C4-2B (cell line): ENCODE results near the gene TSR3.

ENCODE experiments used
- ZFX ChIP-seq: fragments of 450-650 bp; IDR thresholded peaks from 2 replicates; pipeline ENCODE4 v1.6.1; 2017
- TF ChIP-seq, protein P1 (sequence below): fragments of 450-650 bp; conservative IDR thresholded peaks from 2 replicates; pipeline ENCODE4 v1.5.1; 2017; ENCODE audit warnings: mild to moderate bottlenecking

DNA sequence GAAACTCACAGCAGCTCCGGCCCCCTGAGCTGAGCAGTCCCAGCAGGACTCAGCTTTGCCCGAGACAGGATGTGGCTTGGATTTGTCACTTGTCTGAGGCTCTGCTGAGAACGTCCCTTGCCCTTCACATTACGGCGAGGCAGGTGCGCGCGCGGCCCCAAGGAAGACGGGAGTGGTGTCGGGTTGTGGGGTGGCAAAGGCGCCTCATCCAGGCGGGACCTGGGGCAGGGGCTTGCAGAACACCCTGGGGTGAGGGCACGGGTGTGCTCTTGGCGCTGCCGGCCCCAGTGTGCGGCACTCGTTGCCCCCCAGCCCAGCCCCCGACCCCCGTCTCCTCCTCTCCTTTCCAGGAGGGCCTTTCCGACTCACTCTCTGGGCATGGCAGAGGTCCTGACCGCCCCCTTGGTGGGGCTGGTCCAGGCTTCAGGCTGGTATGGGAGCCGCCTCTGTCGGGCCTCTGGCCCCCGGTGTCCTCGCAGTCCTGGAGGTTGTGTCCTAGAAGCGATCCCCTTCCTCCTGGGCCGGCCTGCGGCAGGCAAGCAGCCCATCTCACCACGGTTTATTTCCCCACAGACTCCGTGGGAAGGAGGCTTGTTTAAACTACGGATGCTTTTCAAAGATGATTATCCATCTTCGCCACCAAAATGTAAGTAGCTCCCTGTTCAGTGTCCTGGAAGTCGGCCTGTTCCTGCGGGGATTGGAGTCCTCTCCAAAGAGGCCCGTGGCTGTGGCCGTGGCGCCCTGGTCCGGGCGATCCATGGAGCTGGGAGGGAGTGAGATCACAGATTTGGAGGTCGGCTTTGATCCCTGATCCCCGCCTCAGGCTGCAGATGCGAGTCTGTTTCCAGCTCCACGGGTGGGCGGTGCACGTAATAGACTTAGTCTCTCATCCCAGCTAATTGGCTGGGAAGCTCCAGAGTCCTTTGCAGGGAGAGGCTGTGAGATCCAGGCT is 36.3 kb downstream of the TSR3 start:
- TF ChIP-seq, protein P1, sequence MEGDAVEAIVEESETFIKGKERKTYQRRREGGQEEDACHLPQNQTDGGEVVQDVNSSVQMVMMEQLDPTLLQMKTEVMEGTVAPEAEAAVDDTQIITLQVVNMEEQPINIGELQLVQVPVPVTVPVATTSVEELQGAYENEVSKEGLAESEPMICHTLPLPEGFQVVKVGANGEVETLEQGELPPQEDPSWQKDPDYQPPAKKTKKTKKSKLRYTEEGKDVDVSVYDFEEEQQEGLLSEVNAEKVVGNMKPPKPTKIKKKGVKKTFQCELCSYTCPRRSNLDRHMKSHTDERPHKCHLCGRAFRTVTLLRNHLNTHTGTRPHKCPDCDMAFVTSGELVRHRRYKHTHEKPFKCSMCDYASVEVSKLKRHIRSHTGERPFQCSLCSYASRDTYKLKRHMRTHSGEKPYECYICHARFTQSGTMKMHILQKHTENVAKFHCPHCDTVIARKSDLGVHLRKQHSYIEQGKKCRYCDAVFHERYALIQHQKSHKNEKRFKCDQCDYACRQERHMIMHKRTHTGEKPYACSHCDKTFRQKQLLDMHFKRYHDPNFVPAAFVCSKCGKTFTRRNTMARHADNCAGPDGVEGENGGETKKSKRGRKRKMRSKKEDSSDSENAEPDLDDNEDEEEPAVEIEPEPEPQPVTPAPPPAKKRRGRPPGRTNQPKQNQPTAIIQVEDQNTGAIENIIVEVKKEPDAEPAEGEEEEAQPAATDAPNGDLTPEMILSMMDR = no peak
- TF ChIP-seq ZFX = no peak
